Myocyte (in vitro differentiated cells): Measurements from ENCODE around the gene ADIPOR2. TPM values are rescaled to one million over a fixed set of nuclear protein-coding genes. Genes with fewer than 3 reads are reported as not detected.
A peak's percentile ranks its signal among the peaks of the same experiment; 100 is the strongest.
"Not testable (repeated sequence)": the region's sequence is repeated elsewhere in the genome, so short reads cannot be mapped to it uniquely, and the experiment has no call there.

ENCODE experiments used
- DNase-seq: peaks from one replicate; pipeline ENCODE4 v3.0.0-alpha.2; 2012; ENCODE audit warnings: low read depth
- total RNA-seq: library from RNA; depleted of rRNA; stranded (reverse); fragments of >200 nt; gene quantifications from 2 replicates; pipeline ENCODE4 v1.2.3, GENCODE V29; 2014

The ADIPOR2 gene
- total RNA-seq, 1 donor from 2014 or later = 22.8 TPM

DNA sequence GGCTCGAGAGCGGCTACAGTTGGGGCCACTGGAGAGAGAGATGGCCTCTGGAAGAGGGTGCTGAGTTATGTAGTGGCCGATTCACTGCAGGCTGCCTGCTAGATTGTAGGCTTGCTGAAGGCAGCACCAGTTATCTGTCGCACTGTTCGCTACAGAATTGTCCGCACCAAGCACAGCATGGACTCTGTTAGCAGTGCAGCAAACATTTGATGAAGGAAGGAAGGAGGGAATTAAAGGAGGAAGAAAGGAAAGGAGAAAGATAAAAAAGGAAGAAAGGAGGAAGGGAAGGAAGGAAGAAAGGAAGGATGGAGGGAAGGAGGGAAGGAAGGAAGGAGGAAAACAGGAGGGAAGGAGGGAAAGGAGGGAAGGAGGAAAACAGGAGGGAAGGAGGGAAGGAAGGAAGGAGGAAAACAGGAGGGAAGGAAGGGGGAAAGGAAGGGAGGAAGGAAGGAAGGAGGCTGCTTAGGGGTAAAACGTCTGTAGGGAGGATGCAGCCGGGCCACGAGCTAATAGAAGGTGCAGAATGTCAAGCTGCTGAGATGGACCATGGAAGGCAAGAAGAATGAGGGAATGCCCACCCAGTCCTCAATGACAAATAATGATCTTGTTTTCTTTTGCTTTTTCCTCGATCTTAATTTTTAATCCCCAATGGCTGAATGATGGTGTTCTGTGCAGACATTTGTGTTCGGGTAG lies 27.3 kb upstream of the ADIPOR2 start:
- no peak for DNase-seq

DNA sequence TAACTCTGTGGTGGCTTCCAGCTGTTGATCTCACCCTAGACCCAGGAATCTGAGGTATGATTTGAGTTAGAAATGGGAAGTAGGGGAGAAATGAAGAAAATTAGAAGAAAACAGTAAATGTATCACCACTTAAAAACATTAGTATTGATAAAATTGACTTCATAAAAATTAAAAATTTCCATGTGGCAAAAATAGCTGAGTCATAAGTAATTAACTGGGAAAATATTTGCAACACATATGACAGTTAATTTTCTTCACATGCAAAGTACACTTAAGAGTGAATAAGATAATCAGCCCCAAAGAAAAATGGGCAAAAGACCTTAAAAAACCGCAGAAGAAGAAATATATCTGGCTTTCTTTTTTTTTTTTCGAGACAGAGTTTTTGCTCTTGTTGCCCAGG lies 25.5 kb upstream of the ADIPOR2 start:
- no peak for DNase-seq

DNA sequence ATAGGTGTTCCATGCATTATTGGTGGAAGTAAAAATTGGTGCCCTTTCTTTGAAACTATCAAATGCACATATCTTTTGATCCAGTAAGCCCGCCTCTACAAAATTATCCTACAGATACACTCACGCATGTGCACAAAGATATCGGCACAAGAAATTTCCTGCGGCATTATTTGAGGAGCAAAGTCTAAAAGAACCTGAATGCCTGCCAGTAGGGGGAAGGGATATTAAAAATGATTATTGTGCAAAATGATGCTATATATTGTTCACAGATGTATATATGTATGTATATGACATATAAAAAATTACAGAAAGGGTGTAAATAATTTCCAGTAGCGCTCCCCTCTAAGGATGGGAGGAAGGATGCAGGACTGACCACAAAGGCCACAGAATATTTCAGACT lies 24.7 kb upstream of the ADIPOR2 start:
- DNase-seq = no peak

DNA sequence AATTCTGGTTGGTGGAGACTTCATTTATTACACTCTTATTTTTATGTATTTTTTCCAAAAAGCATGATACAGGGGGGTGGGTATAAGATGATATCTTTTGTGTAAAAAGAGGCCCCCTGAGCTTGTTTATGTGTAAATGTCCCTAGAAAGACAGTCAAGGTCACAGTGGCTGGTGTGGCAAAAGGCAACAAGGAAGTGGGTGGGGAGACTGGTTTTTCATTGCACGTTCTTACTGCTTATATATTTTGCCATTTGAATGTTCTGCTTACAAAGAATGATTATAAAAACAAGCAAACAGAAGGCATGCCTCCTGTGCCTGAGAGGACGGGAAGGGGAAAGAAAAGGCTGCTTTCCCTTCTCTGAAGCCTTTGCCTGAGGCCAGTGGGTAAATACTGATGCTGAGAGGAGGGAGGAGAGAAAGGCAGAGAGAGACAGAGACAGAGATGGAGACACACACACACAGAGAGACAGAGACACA lies 24.1 kb upstream of the ADIPOR2 start:
- DNase-seq = no peak

DNA sequence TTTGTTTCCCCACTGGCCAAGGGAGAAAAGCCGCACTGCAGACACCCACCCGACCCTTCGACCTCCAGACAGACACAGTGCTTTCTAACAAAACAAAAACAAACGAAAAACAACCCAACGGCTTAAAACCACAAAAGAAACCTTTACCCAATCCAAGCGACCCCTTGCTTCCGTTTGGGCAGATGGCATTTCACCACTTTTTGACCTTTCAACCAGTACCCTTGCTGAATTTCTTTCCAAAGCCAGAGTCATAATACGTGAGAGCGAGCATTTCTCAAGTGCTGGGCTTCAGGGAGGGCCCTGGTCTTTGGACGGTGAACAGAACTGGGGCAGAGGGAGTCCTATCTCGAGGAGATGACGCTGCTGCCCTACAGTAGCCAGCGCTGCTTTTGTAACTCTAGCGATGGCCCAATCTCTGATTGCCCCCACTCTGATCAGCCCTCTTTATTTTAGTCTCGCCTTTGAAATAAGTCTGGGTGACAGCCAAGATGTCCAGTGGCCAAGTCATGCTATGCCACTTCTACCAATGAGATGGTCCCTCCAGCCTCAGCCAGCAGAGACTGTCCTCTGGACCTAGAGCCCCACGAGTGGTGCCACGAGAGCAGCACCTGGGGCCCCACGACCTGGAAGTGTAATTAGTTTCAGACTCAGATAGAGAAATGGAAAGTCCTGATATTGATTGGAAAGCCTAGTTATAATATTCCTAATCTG lies 21.9 kb upstream of the ADIPOR2 start:
- no peak for DNase-seq

DNA sequence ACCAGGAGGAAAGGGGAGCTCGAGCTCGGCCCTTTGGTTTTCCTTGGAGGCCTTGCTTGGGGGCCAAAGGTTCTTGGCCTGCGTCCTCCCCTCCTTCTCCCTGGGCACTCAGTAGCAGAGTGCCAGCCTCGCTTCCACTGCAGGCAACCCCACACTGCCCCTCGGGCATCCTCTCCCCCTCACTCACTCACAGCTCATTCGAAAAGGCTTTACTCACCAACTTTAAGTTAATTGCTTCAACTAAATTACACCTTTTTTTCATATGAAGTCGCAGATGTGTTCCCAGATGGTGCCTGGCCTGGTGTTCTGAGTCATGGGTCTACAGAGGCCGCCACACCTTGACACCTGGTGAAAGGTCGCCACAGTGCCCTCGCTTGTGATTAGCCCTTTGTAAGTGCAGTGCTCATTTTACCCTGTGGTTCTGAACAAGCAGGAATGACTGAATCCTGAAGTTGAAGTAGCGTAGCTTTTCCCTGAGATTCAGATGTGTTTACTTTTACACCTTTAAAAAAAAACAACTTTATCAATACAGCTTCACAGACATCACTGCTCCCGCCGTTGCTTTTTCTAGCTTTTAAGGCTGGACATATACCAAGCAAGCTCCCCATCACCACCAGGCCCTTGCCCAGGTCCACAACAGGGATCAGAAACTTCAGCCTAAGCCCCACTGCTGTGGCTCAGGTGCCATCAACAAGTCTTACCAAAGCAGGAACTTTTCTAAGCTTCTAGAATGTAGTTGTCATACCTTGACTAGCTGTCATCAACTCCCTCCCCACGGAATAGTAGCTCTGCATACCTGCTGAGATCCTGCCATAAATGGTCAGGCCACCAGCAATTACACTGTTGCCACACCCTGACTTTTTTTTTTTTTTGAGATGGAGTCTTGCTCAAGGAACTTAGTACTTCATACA lies 20.3 kb upstream of the ADIPOR2 start:
- DNase-seq = no peak

DNA sequence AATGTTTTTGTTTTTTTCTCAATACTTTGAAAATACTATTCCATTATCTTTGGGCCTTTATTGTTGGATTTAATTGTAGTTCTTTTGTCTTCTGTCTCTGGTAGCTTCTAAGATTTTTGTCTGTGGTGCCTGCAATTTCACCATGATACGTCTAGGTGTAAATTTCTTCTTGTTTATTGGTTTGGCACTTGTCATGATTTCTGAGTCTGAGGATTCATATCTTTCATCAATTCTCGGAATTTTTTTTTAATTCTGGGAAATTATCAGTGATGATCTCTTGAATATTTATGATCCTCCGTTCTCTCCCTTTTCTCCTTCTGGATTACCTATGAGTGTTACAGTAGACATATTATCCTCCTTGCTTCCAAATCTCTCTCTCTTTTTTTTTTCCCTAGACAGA lies 14.8 kb upstream of the ADIPOR2 start:
- no peak for DNase-seq

DNA sequence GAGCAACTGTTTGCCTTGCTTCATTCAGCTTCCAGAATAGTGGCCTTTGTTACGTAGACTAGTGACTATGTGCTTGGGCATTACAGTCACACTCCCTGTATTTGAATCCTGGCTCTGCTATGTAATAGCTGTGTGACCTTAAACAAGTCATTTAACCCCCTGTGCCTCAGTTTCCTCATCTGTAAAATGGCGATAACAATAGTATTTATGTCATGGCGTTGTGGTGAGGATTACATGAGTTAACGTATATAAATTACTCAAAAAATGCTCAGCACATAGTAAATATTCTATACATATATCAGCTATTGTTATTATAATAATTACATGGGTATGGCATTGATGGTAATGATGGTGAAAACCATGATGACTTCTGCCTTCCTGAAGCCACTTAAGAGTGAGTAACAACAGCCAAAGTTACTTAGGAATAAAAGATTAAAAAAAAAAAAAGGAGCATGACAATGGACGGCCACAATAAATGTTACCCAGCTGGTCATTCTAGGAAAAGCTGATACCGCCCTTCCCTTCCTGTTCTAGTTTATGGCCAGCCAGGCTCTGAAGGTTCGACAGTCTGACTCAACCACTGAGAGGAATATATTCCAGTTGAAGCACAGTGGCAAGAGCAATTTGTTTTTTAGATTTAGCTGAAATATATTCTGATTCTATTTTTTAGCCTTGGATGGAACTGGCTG lies 9.9 kb upstream of the ADIPOR2 start:
- no peak for DNase-seq

DNA sequence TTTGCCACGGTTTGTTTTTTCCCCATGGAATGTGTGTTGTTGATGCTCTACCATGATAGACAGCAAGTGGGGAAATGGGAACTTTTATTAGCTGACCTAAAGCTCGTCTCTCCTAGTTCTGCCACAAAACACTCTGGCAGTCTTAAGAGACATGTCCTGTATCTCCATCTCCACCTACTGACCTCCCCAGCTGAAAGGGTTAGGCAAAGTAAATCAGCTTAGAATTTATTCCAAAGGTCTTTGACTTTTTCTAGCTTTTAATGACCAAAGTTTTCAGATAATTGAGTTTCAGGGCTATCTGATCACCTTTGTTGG lies 9.4 kb upstream of the ADIPOR2 start:
- DNase-seq = no peak

DNA sequence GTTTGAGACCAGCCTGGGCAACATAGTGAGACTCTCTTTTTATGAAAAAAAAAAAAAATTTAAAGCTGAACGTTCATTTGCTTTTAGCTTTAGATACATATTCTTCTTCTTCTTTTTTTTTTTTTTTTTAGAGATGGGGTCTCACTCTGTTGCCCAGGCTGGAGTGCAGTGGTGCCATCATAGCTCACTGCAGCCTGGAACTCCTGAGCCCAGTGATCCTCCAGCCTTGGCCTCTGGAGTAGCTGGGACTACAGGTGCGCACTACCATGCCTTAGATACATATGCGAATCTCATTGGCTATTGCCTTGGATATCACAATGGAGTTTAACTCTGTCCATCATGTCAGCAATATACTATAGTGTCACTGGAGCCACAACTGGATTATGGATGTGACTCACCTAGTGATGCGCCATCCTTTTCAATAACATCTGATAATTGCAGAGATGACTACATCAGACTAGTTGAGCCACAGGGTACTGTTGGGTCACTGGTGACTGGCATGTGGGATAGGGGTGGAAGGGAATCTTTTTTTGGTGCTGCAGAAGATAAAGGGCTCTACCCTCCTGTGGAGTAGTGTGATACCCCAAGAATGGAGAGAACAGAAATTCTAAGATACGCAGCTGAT lies 2.7 kb upstream of the ADIPOR2 start:
- DNase-seq = no peak

DNA sequence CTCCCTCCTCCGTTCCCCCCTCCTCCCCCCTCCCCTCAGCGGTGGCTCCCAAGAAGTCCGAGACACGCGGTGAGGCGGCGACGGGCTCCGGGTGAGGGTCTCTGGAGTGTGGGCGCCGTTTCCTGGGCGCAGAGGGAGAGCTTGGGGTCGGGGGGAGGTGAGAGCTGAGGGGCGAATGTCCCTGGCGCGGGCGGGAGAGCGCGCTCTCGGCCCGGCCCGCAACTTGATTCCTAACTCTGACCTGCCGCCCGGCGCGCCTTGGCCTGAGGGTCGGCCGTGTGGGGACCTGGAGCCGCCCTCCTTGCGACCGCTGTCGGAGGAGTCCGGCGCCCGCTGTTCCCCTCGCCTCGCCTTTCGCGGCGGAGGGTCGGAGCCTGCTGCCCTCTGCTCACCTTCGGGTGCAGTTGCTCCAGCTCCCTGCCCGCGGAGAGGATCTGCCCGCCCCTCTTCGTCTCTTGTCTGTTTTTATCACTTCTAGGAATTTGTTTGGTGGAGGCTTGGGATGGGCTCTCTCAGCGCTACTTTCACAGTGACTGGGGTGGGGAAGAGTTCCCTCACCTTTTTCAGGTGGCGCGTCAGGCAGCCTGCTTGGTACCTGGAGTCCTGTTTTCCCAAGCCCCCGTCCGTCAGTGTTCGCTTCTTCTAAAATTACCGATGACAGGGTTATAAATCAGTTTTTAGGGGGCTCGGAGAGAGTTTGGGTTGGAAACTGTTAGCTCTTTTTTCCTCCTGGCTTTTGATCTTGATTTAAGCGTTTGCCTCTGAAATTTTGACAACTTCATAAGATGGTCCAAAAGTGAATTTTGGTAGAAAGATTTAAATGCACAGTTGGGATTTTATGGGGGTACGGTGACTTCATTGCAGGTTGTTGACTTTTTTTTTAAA lies 495 bp downstream of the ADIPOR2 start:
- peak; percentile 50 for DNase-seq

DNA sequence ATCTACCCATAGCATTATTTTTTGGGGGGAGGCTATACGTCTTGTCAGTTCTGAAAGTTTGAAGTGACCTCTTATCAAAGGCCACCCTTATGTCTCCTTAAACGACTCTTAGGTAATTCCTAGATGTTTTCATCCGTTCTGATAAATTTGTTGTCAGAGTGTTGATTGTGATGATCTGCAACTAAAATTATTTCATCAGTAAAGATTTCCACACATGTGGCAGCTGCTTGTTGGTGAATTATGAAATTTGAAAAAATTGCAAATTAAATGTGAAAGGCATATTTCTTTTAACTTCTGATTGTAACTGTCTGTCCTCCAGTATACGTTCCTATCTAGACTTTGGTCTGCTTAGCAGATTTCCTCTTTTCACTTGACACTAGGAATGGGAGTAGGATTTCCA lies 1.4 kb downstream of the ADIPOR2 start:
- DNase-seq = no peak

DNA sequence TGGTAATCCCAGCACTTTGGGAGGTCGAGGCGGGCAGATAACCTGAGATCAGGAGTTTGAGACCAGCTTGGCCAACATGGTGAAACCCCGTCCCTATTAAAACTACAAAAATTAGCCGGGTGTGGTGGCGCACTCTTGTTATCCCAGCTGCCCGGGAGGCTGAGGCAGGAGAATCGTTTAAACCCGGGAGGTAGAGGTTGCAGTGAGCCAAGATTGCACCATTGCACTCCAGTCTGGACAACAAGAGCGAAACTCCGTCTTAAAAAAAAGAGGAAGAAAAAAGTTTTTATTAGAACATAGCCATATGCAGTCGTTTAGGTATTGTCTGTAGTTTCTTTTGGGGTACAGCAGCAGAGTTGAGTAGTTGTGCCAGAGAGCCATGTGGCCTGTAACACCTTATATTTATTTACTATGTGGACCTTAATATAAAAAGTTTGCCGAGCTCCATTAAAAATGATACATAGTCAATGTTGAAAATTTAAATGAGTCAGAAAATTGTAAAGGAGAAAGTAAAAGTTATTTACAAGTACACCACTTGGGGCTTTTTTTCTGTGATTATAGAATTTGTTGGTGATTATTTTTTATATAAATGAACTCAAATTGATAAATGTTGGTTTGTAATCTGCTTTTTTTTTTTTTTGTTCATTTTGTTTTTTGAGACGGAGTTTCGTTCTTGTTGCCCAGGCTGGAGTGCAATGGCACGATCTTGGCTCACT lies 2.2 kb downstream of the ADIPOR2 start:
- DNase-seq = no peak

DNA sequence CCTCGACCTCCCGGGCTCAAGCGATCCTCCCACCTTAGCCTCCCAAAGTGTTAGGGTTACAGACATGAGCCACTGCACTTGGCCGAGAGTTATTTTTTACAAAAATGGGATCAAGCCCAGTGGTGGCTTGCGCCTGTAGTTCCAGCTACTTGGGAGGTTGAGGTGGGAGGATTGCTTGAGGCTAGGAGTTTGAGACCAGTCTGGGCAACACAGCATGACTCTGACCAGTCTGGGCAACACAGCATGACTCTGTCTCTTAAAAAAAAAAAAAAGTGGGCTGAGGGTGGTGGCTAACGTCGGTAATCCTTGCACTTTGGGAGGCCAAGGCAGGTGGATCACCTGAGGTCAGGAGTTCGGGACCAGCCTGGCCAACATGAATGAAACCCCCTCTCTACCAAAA lies 4.2 kb downstream of the ADIPOR2 start:
- DNase-seq = not testable (repeated sequence)

DNA sequence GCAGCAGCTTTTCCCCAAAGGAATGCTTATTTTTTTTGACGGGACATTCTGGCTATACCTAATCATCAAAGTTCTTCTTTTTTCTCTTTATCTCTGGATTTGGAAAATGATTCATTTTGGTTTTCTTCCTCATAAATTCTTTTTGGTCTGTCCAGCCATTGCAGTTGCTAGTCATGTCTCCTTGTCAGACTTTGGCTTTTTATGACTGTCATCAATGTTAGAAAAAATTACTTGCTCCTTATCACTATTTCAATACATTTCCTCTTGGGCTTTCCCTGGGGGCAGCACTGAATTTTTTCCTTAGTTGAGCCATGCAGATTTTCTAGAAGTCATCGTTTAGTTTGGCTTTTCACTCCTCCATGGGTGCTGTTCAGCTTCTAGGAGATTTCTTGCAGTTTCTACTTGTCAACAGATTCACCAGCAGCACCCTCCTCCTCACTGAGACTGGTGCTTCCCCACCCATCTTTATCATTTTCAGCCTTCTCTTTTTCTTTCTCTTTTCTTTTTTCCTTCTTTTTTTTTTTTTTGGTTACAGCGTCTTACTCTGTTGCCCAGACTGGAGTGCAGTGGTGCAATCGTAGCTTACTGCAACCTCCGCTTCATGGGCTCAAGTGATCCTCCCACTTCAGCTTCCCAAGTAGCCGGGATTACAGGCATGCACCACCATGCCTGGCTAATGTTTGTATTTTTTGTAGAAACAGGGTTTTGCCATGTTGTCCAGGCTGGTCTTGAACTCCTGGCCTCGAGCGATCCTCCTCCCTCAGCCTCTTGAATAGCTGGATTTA lies 5.2 kb downstream of the ADIPOR2 start:
- no peak for DNase-seq

DNA sequence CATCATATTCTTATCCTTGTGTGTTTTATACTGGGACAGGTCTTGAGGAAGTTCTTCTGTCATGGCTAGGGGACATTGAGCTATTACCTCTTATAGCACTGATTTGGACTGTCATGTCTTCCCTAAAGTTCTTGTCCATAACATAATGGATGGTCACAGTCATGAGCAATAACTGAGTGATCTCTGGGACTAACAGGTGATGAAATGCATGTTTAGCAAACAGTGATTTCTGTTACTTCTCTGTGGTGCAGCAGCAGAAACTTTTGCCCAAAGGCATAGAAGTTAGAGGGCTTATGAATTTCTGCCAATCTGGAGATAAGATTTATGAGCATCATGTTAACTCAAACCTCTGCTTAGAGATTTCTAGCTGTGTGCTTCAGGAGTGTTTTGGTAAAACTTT lies 5.9 kb downstream of the ADIPOR2 start:
- no peak for DNase-seq

DNA sequence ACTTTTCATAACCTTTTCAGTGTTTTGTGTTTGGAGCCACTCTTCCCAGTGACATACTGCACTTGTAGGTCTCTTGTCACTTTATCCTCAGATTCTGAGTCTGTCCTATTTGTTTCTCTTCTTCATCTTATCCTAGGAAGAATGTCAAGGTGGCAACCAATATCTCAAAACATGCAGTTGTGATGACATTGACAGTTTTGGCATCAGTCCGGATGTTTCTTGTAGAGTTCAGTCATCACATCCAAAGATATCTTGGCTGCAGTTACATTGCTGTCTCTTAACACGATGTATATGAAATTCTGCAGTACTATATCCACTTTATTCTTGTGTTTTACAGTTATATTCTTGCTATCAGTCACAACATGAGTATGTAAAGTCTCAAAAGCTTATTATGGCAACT lies 6.4 kb downstream of the ADIPOR2 start:
- DNase-seq = no peak

DNA sequence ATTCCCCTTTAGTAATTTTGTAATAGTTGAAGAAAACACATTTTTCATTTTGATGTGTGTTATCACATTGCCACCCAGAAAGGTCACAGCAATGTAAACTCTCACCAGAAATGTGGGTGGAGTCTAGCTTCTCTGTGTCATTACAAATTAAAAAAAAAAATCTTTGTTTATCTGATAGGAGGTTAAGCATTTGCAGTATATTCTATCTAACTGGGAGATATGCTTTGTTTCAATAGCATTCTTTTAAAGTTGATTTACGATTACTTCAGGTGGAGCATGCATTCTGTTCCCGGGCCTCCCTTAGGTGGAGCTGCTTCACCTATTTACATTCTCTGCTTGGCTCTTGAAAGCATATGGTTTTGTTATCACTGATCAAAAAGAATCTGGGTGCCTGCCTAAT lies 7.8 kb downstream of the ADIPOR2 start:
- DNase-seq = no peak

DNA sequence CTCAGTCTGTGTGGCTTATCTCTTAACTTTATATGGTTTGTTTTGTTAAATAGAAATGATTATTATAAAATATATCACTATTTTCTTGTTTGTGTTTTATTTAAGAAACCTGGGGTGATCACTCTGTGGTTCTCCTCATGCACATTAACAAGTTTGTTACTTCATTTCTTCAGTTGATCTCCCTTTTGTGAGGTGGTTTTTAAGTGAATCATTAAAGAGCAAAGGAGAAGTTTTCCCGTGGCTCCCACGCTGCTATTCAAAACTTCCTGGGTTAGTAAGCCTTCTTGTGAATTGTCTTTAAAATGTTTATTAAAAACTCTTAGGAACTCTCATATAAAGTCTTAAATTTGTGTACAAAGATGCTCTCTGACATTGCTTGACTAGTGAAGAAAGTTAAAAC lies 11.8 kb downstream of the ADIPOR2 start:
- no peak for DNase-seq
